H1 (cell line): ENCODE data around the gene TLCD2. TPM values are rescaled to one million over a fixed set of nuclear protein-coding genes. Genes with fewer than 3 reads are reported as not detected.

Source experiments
- CTCF ChIA-PET: fragments of 300-600 bp; sonication (Branson Sonifier 250); formaldehyde crosslinking; loops from one replicate; lab custom pipeline; 2021; ENCODE audit not compliant: partially characterized antibody; lab: Charles Lee
- POLR2A ChIA-PET: fragments of 300-600 bp; sonication (Branson Sonifier 250); formaldehyde crosslinking; loops from one replicate; lab custom pipeline; 2021; ENCODE audit warnings: inconsistent platforms; ENCODE audit not compliant: partially characterized antibody; lab: Charles Lee
- DNase-seq, 2 experiments: peaks; one replicate each; pipeline versions ENCODE4 v3.0.0 to v3.0.0-alpha.2; 2010 to 2022; ENCODE audit warnings: low spot score in 2 of 2, low read depth in 1 of 2, mixed read lengths in 1 of 2
- FAIRE-seq: peaks from 2 replicates; lab custom pipeline; 2011; peaks lifted over from hg19 to GRCh38; lab: Jason Lieb, UNC
- H2AFZ ChIP-seq: 2 replicates; pipeline ENCODE4 v1.8.1; 2012; ENCODE audit warnings: low read length, inconsistent platforms
- H2AK5ac ChIP-seq: 2 replicates; pipeline ENCODE4 v1.6.1; 2013; ENCODE audit warnings: low read depth, low read length
- H2BK120ac ChIP-seq: replicated peaks from 2 replicates; pipeline ENCODE3; 2013; ENCODE audit warnings: low read depth, low read length, inconsistent platforms
- H2BK12ac ChIP-seq: 2 replicates; pipeline ENCODE4 v1.6.1; 2013; ENCODE audit warnings: low read depth, low read length
- H2BK15ac ChIP-seq: 2 replicates; pipeline ENCODE4 v1.6.1; 2013; ENCODE audit warnings: low read length
- H2BK20ac ChIP-seq: 2 replicates; pipeline ENCODE4 v1.6.1; 2013; ENCODE audit warnings: low read length
- H2BK5ac ChIP-seq: 2 replicates; pipeline ENCODE4 v1.6.1; 2013; ENCODE audit warnings: low read depth, low read length
- H3K14ac ChIP-seq: 2 replicates; pipeline ENCODE4 v1.6.1; 2013; ENCODE audit warnings: inconsistent platforms; ENCODE audit not compliant: insufficient read length
- H3K18ac ChIP-seq: 2 replicates; pipeline ENCODE4 v1.6.1; 2013; ENCODE audit warnings: low read length; ENCODE audit errors: extremely low read depth
- H3K23ac ChIP-seq: 2 replicates; pipeline ENCODE4 v1.6.1; 2013; ENCODE audit warnings: inconsistent platforms; ENCODE audit not compliant: insufficient read length
- H3K23me2 ChIP-seq: 2 replicates; pipeline ENCODE4 v1.6.1; 2013; ENCODE audit warnings: low read depth, low read length
- H3K27ac ChIP-seq: 2 replicates; pipeline ENCODE4 v1.6.1; 2011; ENCODE audit warnings: low read depth, low read length, inconsistent platforms
- H3K27me3 ChIP-seq, 4 experiments: replicated peaks in 1 of 4; 1 replicate in 1 of 4; 2 replicates in 3 of 4; pipeline versions ENCODE4 v1.6.1 to v1.8.1; 2011 to 2013; ENCODE audit warnings: low read length in 3 of 4, mild to moderate bottlenecking in 3 of 4, inconsistent platforms in 2 of 4, mixed read lengths in 2 of 4, moderate library complexity in 1 of 4; ENCODE audit not compliant: control insufficient read depth in 3 of 4, insufficient read depth in 3 of 4; ENCODE audit errors: extremely low read depth in 1 of 4
- H3K36me3 ChIP-seq, 4 experiments: 2 replicates each; pipeline versions ENCODE4 v1.6.1 to v1.8.1; 2011 to 2013; ENCODE audit warnings: mild to moderate bottlenecking in 4 of 4, low read length in 3 of 4, moderate library complexity in 2 of 4, control low read depth in 1 of 4, inconsistent platforms in 1 of 4; ENCODE audit not compliant: insufficient read depth in 4 of 4, control insufficient read depth in 2 of 4
- H3K4ac ChIP-seq: replicated peaks from 2 replicates; pipeline ENCODE3; 2013; ENCODE audit warnings: low read length, low read depth, mixed read lengths, inconsistent platforms; ENCODE audit not compliant: insufficient read length
- H3K4me1 ChIP-seq, 4 experiments: replicated peaks in 1 of 4; 1 replicate in 1 of 4; 2 replicates in 3 of 4; pipeline versions ENCODE4 v1.6.1 to v1.8.1; 2011 to 2013; ENCODE audit warnings: low read length in 3 of 4, inconsistent platforms in 2 of 4, mixed read lengths in 1 of 4; ENCODE audit not compliant: insufficient read depth in 4 of 4, control insufficient read depth in 3 of 4
- H3K4me2 ChIP-seq, 2 experiments: 2 replicates each; pipeline versions ENCODE4 v1.6.1 to v1.8.1; 2011 to 2013; ENCODE audit warnings: low read depth in 2 of 2, low read length in 2 of 2, control low read depth in 1 of 2, inconsistent platforms in 1 of 2, mild to moderate bottlenecking in 1 of 2; ENCODE audit not compliant: insufficient read depth in 1 of 2
- H3K4me3 ChIP-seq, 4 experiments: fragments of 200-600, 300-600 bp in 1 of 4; sonication (generic), shearing (Covaris generic), sonication (Bioruptor Twin) in 1 of 4; 2 replicates each; pipeline versions ENCODE4 v1.5.1 to v1.8.1; 2011 to 2016; ENCODE audit warnings: low read length in 4 of 4, low read depth in 3 of 4, control low read depth in 2 of 4, inconsistent platforms in 2 of 4, mild to moderate bottlenecking in 2 of 4, mixed read lengths in 1 of 4, moderate library complexity in 1 of 4; ENCODE audit not compliant: insufficient read depth in 2 of 4; ENCODE audit errors: extremely low read depth in 1 of 4
- H3K56ac ChIP-seq: replicated peaks from 2 replicates; pipeline ENCODE3; 2013; ENCODE audit warnings: low read depth, mild to moderate bottlenecking, mixed read lengths, low read length, inconsistent platforms; ENCODE audit not compliant: insufficient read length
- H3K79me1 ChIP-seq: 2 replicates; pipeline ENCODE4 v1.6.1; 2013; ENCODE audit warnings: low read depth, low read length, control low read depth
- H3K79me2 ChIP-seq, 2 experiments: 2 replicates each; pipeline versions ENCODE4 v1.6.1 to v1.8.1; 2012 to 2013; ENCODE audit warnings: low read length in 2 of 2, mild to moderate bottlenecking in 2 of 2, inconsistent platforms in 1 of 2; ENCODE audit not compliant: insufficient read depth in 2 of 2, control insufficient read depth in 1 of 2
- H3K9ac ChIP-seq, 4 experiments: replicated peaks in 1 of 4; 1 replicate in 1 of 4; 2 replicates in 3 of 4; pipeline versions ENCODE4 v1.6.1 to v1.8.1; 2011 to 2013; ENCODE audit warnings: low read depth in 3 of 4, low read length in 3 of 4, control low read depth in 2 of 4, mild to moderate bottlenecking in 2 of 4, moderate library complexity in 2 of 4, inconsistent platforms in 1 of 4; ENCODE audit errors: extremely low read depth in 1 of 4
- H3K9me3 ChIP-seq, 2 experiments: 2 replicates each; pipeline versions ENCODE4 v1.6.1 to v1.8.1; 2012 to 2013; ENCODE audit warnings: mild to moderate bottlenecking in 2 of 2, moderate library complexity in 2 of 2, control low read depth in 1 of 2, inconsistent platforms in 1 of 2, low read depth in 1 of 2, low read length in 1 of 2, mixed read lengths in 1 of 2; ENCODE audit not compliant: insufficient read depth in 2 of 2
- H4K20me1 ChIP-seq, 2 experiments: replicated peaks in 1 of 2; 2 replicates each; pipeline versions ENCODE3 to v1.8.1; 2011 to 2013; ENCODE audit warnings: inconsistent platforms in 2 of 2, low read length in 2 of 2, mild to moderate bottlenecking in 1 of 2; ENCODE audit not compliant: insufficient read depth in 2 of 2, control insufficient read depth in 1 of 2
- H4K5ac ChIP-seq: 2 replicates; pipeline ENCODE4 v1.6.1; 2013; ENCODE audit warnings: low read length, low read depth, mixed read lengths, inconsistent platforms; ENCODE audit not compliant: insufficient read length
- H4K8ac ChIP-seq: 2 replicates; pipeline ENCODE4 v1.8.0; 2013; ENCODE audit warnings: mild to moderate bottlenecking, moderate library complexity, low read length, inconsistent platforms; ENCODE audit not compliant: insufficient read depth; ENCODE audit errors: extremely low read depth
- H4K91ac ChIP-seq: replicated peaks from 2 replicates; pipeline ENCODE3; 2013; ENCODE audit warnings: low read length, mixed read lengths, inconsistent platforms; ENCODE audit not compliant: insufficient read length
- ASH2L ChIP-seq: fragments of 200-600, 300-600 bp; sonication (generic); IDR thresholded peaks from one replicate; pipeline ENCODE4 v1.7.1; 2017; ENCODE audit warnings: low read length
- BCL11A ChIP-seq, 2 experiments: IDR thresholded peaks; one replicate each; pipeline ENCODE4 v1.6.1; 2011; ENCODE audit warnings: low read depth in 2 of 2, low read length in 2 of 2, mild to moderate bottlenecking in 2 of 2
- CBX5 ChIP-seq: fragments of 300-800, 300-1000 bp; sonication (generic); IDR thresholded peaks from 2 replicates; pipeline ENCODE4 v1.7.1; 2016; ENCODE audit warnings: antibody characterized with exemption, low read length, low read depth
- CBX8 ChIP-seq: fragments of 300-800, 300-1000 bp; sonication (generic); IDR thresholded peaks from 2 replicates; pipeline ENCODE4 v1.7.1; 2016; ENCODE audit warnings: low read depth, low read length, borderline replicate concordance
- CHD1 ChIP-seq: IDR thresholded peaks from 2 replicates; pipeline ENCODE4 v1.6.1; 2012; ENCODE audit warnings: low read depth, low read length, improper control_type of control experiment
- FOSL1 ChIP-seq: IDR thresholded peaks from 2 replicates; pipeline ENCODE4 v1.6.1; 2011; ENCODE audit warnings: mild to moderate bottlenecking, low read depth, low read length, moderate library complexity; ENCODE audit not compliant: insufficient read depth
- GTF2F1 ChIP-seq: IDR thresholded peaks from 2 replicates; pipeline ENCODE4 v1.6.1; 2012; ENCODE audit warnings: low read depth, low read length, improper control_type of control experiment, borderline replicate concordance
- NANOG ChIP-seq: IDR thresholded peaks from 2 replicates; pipeline ENCODE4 v1.6.1; 2011; ENCODE audit warnings: low read length, low read depth, mild to moderate bottlenecking, inconsistent platforms; ENCODE audit not compliant: insufficient read depth, poor library complexity, severe bottlenecking
- TAF7 ChIP-seq: optimal IDR thresholded peaks from 2 replicates; pipeline ENCODE3; 2011; ENCODE audit warnings: low read depth, mild to moderate bottlenecking, inconsistent platforms, low read length, moderate library complexity, borderline replicate concordance
- TEAD4 ChIP-seq: IDR thresholded peaks from 2 replicates; pipeline ENCODE4 v1.6.1; 2012; ENCODE audit warnings: low read depth, low read length, inconsistent platforms, mixed read lengths
- USF2 ChIP-seq: IDR thresholded peaks from 2 replicates; pipeline ENCODE4 v1.6.1; 2011; ENCODE audit warnings: low read length, improper control_type of control experiment
- WGBS, 2 experiments: shearing (Covaris generic) in 1 of 2; methylation state at CpG; one replicate each; pipeline versions ENCODE4 v1.1.6 to v1.1.7; 2013 to 2015; ENCODE audit warnings: low lambda C conversion rate in 2 of 2, mixed read lengths in 2 of 2, inconsistent platforms in 1 of 2, low coverage in 1 of 2, missing lambda C conversion rate in 1 of 2; ENCODE audit not compliant: insufficient replicate concordance in 2 of 2, insufficient coverage in 1 of 2, insufficient read length in 1 of 2; ENCODE audit errors: extremely low coverage in 1 of 2, missing lambda C conversion rate in 1 of 2; 5-methylcytosine and 5-hydroxymethylcytosine counted together
- polyA plus RNA-seq, 7 experiments: library from polyadenylated mRNA; depleted of rRNA in 3 of 7; stranded (reverse) in 5 of 7; unstranded in 2 of 7; fragments of >200 nt in 5 of 7; fragments of 200-250 nt in 2 of 7; gene quantifications; 1 replicate in 5 of 7; 2 replicates in 1 of 7; 4 replicates in 1 of 7; pipeline versions ENCODE4 v1.2.1 to v1.2.3, GENCODE V29; 2011 to 2013; ENCODE audit warnings: missing spikeins in 2 of 7, mixed read lengths in 2 of 7
- total RNA-seq: library from RNA; stranded (reverse); fragmentation: NEBNext Ultra II Directional; extraction: Animal tissue kit (Norgen Biotek cat#: 25700); gene quantifications from 2 replicates; pipeline ENCODE4 v1.2.1, GENCODE V29; 2021

The TLCD2 gene
- total and polyA plus RNA-seq, 2 of the 8 experiments (the other 6 are each of a cell fraction or from before 2014, with no cell fraction given): 0.47 to 1.4 TPM

- Histone ChIP-seq H3K27me3 (no peaks in the 10 kb centered on the region), H3K23ac (no peak overlapping the region)
- FAIRE-seq: no peak
- TF ChIP-seq TEAD4 (no peak), USF2 (no peak), TAF7 (no peak), CBX5 (no peak), CBX8 (no peak), BCL11A (IDR thresholded peaks at IDR 0.05; ENCODE audit: low read depth in 2 of 2, low read length in 2 of 2) (no peak), CHD1 (no peak), ASH2L (no peak), GTF2F1 (no peak), NANOG (no peak), FOSL1 (no peak)
Measured at GRCh38 chr17:1693339-1693738, 16.8 kb downstream of the TLCD2 start.

More at GRCh38 chr17:1693339-1693738, 16.8 kb downstream of the TLCD2 start:
- Histone ChIP-seq H3K4me3 (no peak overlapping the region), H4K5ac (no peak overlapping the region), H3K56ac (no peak overlapping the region), H3K14ac (no peak overlapping the region), H3K4ac (no peak overlapping the region), H4K91ac (no peak overlapping the region), H2BK20ac (no peak overlapping the region), H3K4me2 (no peak overlapping the region), H4K8ac (no peak overlapping the region), H2BK120ac (no peak overlapping the region), H2AK5ac (no peak overlapping the region), H3K9me3 (peaks cover 0 to 12% of the 10 kb centered on the region in 2 experiments; a peak in 1 of 4 replicates), H3K36me3 (no peaks in the 10 kb centered on the region), H2AFZ (no peak overlapping the region), H2BK5ac (no peak overlapping the region), H3K27ac (no peak overlapping the region), H3K4me1 (no peaks in the 10 kb centered on the region), H3K79me1 (no peaks in the 10 kb centered on the region), H3K9ac (no peak overlapping the region), H3K79me2 (no peaks in the 10 kb centered on the region), H2BK15ac (no peak overlapping the region), H3K23me2 (no peaks in the 10 kb centered on the region), H4K20me1 (no peaks in the 10 kb centered on the region), H3K18ac (no peak overlapping the region), H2BK12ac (no peak overlapping the region)
- no peak for DNase-seq
- 85% methylated on average over 7 of the region's 7 CpGs; no CpG with 5 or more reads in 1 of the 2 experiments for WGBS, 2 experiments
- ChIA-PET CTCF (no interaction called here), POLR2A (no interaction called here)
